ENCODE data around the gene ING5. TPM values are rescaled to one million over a fixed set of nuclear protein-coding genes. Genes with fewer than 3 reads are reported as not detected.
A peak's percentile ranks its signal among the peaks of the same experiment; 100 is the strongest.

The ING5 gene
- total RNA-seq, 1 experiment from 2014 or later, result 10.7 TPM

DNA sequence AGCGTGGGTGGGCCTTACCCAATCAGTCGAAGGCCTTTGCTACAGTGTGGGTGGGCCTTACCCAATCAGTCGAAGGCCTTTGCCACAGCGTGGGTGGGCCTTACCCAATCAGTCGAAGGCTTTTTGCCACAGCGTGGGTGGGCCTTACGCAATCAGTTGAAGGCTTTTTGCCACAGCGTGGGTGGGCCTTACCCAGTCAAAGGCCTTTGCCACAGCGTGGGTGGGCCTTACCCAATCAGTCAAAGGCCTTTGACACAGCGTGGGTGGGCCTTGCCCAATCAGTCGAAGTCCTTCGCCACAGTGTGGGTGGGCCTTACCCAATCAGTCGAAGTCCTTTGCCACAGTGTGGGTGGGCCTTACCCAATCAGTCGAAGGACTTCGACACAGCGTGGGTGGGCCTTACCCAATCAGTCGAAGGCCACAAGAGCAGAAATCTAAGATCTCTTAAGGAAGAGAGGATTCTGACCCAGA, 58.5 kb downstream of the ING5 start:
- no peak for DNase-seq (ENCODE audit: low read depth)

DNA sequence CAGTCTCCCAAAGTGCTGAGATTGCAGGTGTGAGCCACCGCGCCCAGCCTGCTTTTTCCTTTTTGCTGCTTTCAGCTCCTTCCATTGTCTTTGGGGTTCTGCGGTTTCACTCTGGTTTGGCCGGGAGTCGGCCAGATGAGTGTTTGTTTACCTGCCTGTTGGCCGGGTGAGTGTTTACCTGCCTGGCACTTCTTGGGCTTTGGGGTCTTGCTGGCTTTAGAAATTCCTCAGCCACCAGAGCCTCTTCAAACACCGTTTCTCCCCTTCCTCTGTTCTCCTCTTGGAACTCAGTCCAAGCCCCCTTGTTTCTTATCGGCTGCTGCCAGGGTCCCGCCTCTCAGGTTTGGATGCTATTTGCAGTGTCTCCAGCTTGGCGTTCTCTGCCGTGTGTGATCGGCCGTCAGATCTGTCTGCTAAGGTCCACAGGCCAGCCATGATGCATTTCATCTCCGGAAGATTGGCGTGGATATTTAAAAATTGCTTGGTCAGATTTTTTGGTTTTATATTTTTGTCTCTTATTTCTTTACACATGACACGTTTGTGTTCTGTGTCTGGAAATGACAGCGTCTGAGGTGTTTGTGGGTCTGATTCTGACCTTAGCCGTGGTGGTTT, 60.6 kb downstream of the ING5 start:
- DNase-seq (ENCODE audit: low read depth), result no peak

DNA sequence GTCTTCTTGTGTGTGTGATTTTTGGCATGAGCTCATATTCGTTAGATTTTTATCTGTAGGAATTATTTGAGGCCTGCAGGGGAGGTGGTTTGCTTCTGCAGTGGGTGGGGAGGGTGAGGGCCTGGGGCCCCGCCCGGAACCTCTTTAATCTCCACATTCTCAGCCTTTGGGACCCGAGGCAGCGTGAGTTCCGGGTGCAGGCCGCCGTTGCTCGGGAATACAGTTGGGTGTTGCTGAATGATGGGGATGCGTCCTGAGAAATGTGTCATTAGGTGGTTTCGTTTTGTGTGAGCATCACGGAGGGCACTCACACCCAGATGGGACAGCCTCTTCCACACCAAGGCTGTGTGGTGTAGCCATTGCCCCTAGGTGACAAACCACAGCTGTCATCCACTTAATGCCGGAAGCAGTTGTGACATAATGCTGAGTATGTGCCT, 61.1 kb downstream of the ING5 start:
- no peak for DNase-seq (ENCODE audit: low read depth)

- DNase-seq (ENCODE audit: low read depth), result no peak
These were observed 61.9 kb downstream of the ING5 start for GRCh38 chr2:241763551-241764274.

GRCh38 chr2:241764275-241765241, 62.7 kb downstream of the ING5 start:
- DNase-seq (ENCODE audit: low read depth), result no peak

- no peak for DNase-seq (ENCODE audit: low read depth)
These were observed 65.8 kb downstream of the ING5 start for GRCh38 chr2:241767464-241768250.

DNA sequence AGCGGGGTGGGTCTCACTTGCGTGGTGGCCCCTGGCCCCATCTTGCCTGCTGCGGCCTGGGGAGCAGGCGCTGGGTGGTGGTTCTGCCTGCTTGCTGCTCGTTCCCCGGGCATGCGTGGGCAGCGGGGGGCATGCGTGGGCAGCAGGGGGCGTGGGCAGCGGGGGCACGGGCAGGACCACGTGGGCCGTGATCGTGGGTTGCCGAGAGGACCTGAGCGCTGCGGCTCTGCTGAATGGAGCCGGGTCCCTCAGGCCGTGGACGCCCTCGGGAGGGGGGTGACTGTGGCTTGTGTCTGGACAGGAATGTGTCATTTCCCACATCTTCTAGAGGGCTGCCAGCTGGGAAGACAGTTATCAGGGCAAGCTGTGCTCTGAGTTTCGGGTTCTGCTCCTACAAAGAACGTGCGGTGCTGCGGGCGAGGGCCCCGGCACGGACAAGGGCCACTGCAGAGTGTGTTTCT, 66.4 kb downstream of the ING5 start:
- DNase-seq (ENCODE audit: low read depth), result no peak

GRCh38 chr2:241768850-241769249, 67.0 kb downstream of the ING5 start:
- no peak for DNase-seq (ENCODE audit: low read depth)

- DNase-seq (ENCODE audit: low read depth), result no peak
These were observed 68.0 kb downstream of the ING5 start for GRCh38 chr2:241769819-241770184.

DNA sequence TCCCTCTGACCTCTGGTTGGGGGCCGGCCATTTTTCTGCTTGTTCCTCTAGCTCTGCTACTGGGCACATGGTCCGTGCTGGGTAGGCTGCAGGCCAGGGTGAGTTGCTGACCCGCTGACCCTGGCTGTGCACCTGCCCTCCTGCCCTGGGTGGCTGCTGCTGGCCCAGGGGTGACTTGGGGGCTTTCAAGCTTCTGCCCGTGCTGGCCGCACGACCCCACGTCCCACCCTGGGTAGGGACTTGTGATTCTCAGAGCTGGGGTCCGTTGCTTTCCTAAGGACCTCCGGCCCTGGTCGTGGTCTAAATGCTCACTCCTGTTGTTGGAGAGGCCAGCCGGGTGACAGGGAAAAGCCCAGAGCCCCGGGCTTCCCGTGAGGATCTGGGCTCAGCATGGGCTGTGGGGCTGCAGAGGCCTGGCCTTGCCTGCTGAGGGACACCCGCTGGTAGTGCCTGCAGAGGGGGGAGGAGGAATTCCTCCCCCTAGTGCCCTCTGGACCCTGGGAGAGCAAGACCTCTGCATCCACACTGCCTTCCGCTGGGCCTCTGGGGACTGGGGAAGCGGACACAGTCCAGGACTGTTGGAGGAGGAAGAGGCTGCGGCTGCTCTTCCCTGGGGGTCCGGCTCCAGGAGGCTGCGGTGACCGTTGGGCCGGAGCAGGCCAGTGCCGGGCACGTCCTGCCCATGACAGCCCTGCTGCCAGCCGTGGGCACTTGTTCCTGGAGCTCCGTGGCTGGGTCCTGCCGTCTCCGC, 68.5 kb downstream of the ING5 start:
- no peak for DNase-seq (ENCODE audit: low read depth)

GRCh38 chr2:241770936-241771285, 69.1 kb downstream of the ING5 start:
- DNase-seq (ENCODE audit: low read depth), result no peak

- no peak for DNase-seq (ENCODE audit: low read depth)
These were observed 69.6 kb downstream of the ING5 start for GRCh38 chr2:241771286-241772062.

- DNase-seq (ENCODE audit: low read depth), result no peak
These were observed 70.2 kb downstream of the ING5 start for GRCh38 chr2:241772063-241772499.

- DNase-seq (ENCODE audit: low read depth), result no peak
These were observed 71.9 kb downstream of the ING5 start for GRCh38 chr2:241773511-241774418.

GRCh38 chr2:241774419-241775222, 72.8 kb downstream of the ING5 start:
- peak; percentile 80 for DNase-seq (ENCODE audit: low read depth)

- DNase-seq (ENCODE audit: low read depth), result peak; percentile 15
These were observed 73.7 kb downstream of the ING5 start for GRCh38 chr2:241775223-241776177.

Measured in RPMI7951 (cell line).